Stimulated activated CD8-positive, alpha-beta memory T cell treated with anti-CD3 and anti-CD28 coated beads, Interleukin-15, amount 100 ng/mL, for 24 hours (primary cell): ENCODE data around the gene DNAJA3.

Source experiments
- DNase-seq: peaks from one replicate; pipeline ENCODE4 v3.0.0-alpha.2; 2020; ENCODE audit warnings: low read depth

DNAJA3 gene

DNA sequence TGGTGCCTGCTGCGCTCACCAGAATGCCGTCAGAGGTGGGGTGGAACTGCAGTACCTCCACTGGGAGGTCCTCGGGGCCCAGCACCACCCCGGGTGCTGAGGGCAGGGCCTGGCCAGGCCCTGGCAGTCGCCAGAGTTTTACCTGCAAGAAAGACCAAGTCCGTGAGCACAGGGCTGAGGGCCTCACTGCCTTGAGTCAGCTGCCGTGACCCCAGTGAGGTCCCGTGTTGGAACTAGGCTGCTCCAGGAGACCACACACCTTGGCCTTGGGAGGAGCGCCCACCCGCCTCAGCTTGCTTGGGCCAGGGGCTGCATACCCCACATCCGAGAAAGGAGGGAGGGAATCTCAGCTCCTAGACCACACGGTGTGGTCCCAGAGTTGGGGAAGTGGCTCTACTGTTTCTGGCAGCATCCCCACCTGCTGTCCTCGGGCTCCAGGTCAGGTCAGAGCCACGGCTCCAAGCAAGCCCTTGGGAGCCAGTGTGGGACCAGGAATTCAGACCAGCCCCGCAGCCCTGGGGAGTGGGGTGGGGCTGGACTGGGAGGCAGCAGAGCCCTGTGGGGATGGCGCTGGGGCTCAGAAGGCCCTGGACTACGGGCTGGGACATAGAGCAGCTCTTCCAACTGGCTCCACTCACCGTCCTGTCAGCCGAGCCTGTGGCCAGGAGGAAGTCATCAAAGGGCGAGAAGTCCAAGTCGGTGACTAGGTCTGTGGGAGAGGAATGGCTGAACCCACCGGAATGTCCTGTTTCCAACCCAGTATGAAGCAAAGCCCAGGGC, 17.9 kb upstream of the DNAJA3 start:
- no peak for DNase-seq

GRCh38 chr16:4408323-4408690, 17.4 kb upstream of the DNAJA3 start:
- DNase-seq: no peak

DNA sequence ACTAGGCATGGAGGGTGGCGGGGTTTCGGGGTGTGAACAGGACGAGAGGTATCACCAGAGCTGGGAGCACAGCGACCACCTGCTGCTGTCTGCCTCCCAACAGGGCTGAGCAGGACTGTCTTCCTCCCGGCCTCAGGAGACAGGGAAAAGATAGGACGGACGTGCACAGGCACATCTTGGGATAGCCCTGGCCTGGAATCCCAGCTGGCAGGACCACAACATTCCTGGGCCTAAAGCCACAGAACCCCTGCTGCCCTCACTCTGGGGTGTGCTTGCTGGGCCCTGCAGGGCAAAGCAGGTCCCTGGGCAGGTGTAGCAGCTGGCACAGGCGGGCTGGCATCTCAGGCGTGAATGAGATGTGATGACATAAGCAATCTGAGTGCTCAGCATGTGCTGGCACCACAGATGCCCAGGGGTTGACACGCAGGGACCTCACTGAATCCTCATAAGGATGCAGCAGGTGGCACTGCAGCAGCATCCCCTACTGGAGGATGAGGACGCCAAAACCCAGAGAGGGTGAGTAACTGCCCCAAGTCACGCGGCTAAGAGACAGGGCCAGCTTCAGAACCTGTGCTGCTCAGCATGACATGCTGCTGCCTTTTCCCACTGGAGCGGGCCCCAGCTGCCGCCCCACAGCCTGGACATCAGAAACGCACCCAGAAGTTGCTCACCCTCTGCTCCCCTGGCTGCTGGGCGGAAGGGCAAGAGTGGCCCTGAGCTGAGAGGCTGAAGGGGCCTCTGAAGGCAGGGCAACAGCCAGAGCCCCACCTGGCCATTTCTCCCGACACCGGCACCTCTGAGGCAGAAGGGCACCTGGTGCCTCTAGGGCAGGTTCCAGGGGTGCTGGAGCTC, 16.4 kb upstream of the DNAJA3 start:
- no peak for DNase-seq

DNA sequence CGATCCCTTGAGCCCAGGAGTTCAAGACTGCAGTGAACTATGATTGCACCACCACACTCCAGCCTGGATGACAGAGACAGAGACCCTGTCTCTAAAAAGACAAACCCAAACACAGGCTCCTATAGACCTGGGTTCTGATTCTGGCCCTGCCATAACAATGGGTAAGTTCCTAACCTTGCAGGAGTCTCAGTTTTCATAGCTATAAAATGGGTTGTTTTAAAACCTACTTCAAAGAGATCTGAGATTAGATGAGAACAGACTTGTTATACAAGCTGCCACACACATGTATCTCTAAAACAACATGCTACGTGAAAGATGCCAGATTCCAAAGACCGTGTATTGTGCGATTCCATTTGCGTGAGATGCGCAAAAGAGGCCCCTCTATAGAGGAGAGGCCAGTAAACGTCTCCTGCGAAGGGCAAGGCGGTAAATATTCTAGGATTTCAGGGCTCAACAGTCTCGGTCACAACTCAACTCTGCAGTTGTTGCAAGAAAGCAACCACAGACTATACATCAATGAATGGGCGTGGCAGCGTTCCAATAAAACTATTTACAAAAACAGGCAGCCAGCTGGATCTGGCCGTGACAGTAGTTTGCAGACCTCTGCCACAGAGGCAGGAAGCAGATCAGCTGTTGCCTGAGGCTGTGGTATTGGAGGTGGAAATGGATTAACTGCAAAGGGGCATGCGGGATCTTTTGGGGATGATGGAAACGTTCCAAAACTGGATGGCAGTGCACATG, 15.2 kb upstream of the DNAJA3 start:
- no peak for DNase-seq

DNA sequence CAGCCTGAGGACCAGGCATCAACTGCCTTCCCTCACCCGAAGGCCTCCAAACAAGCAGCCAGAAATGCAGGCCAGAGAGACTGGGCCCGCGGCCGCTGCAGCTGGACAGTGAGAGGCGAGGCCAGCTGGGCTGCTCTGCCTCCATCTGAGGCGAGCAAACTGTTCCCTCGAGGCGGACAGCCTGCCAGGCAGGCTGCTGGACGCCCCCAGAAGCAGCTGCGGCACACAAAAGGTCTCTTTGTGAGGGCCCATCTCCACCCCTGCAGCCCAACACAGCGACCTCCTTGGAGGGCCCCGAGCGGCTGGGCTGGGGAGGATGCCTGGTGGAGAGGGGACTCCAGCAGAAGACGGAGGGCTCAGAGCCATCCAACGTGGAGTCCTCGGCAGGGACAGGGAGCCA, 14.0 kb upstream of the DNAJA3 start:
- DNase-seq: no peak

DNA sequence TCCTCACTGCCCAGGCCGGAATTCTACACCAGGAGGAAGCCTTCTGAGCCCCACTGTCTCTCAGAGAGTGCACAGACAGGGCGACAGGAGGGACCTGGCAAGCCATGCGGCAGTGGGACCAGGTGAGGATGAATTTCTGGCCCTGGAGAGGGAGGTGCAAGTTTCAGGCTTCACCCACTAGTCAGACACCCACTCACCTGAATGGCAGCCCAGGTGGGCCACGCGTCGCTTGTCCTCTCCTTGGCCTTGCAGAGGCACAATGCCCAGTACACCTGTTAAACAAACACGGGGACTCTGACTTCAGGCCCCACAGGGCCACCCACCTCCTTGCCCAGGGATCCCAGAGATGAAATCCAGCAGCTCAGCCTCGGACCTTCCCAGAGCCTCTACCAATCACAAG, 13.5 kb upstream of the DNAJA3 start:
- no peak for DNase-seq

DNA sequence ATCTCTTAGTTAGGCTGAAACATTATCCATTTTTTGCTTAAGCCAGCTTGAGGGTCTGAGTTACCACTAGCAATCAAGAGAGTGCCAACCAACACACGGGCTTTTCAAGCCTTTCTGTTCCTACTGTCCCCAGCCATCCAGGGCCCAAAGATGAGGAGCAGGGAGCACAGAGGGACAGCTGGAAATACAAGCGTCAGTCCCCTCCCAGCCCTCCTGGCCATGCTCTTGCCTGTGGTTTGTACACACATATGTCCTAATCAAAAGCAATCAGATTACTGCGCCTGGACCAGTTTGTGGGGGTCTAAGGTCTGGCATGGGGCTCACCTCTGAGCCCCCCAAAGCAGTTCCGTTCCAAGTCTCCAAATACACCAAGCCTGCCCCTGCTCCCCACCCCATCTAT, 12.8 kb upstream of the DNAJA3 start:
- no peak for DNase-seq

GRCh38 chr16:4414187-4414917, 11.3 kb upstream of the DNAJA3 start:
- DNase-seq: peak; percentile 29

- DNase-seq: peak; percentile 25
Observed at GRCh38 chr16:4415538-4416199, 10.0 kb upstream of the DNAJA3 start.

DNA sequence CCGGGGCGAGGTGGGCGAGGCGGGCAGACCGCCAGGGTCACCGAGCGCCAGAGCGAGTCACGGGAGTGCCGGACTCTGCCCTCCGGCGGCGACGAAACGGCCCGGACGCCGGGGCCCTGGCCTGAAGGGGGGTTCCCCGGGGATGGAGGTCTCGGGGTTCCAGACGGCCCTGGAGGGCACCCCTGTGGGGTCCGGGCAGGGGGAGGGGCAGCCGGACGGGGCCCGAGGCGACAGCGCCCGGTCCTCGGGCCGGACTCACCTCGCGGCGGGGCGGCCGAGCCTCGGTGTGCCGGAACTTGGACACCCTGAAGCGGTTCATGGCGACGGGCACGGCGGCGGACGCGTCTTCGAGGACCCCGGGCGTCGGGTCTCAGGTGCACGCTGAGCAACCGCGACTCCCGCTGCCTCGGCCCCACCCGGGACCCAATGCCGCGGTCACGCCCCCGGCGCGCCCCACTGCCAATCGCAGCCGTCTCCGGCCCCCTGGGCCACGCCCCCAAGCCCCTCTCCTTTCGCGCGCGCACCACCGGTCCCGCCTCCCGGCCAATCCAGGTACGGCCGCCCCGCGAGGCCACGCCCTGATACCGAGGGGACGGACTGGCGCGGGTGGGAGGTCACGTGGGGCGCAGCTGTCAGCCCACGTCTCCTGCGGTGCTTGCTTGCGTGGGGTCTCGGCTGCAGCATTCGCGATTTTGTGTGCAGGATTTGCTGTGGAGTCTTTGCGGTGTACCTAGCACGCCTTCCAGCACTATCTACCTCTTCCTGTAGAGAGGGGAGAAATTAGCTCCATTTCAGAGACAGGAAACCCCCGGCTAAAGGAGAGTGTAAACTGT, 9.3 kb upstream of the DNAJA3 start, which contains the start of gene CORO7:
Gene CORO7 (minus strand): TSS at position 397 of the 833 bp plus-strand sequence. CDS start 78 bp downstream, at position 319.
- DNase-seq: peak; percentile 95

DNA sequence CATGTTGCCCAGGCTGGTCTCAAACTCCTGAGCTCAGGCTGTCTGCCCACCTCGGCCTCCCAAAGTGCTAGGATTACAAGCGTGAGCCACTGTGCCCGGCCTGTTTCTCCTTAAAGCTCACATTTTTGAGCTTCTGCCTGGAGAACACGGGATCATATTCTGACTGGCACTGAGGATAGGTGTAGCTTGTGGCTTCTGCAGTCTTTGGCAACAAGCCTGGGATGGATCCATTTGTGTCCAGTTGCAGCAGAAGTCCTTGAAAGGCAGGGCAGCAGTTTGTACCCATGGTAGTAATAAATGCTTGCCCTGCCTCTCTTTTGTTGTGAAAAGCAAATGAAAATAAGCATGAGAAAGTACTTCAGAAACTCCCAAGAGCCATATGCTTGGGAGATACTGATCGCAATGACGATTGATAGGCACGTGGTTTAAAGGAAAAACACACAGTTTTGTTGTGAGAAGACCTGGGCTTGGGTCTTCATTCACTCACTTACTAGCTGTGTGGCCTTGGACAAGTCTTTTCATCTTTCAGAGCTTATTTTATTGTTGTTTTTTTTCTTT, 6.2 kb upstream of the DNAJA3 start:
- DNase-seq: no peak

DNA sequence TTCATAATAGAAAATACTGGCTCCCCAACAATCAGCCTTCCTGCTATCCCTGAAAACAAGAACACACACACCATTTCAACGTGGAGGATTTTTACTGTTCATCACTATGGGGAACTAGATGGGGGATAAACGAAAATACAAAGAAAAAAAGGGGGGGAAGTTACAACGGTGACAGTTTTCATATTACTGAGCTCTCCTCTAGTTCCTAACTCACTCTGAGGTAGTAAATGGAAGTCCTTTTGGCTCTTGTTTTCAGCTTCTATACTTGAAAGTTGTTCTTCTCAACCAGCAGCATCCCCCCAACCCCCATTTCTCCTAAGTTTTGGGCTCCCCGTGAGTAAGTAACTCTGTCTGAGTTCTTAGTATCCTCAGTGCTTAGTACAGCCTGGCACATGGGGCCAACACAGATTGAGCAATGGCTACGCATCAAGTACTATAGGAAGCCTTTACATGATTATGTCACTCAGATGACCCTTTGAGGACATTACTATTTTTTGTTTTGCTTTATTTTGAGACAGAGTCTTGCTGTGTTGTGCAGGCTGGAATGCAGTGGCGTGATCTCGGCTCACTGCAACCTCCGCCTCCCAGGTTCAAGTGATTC, 5.1 kb upstream of the DNAJA3 start:
- no peak for DNase-seq

- DNase-seq: no peak
Observed at GRCh38 chr16:4426021-4426684, 485 bp downstream of the DNAJA3 start.

DNA sequence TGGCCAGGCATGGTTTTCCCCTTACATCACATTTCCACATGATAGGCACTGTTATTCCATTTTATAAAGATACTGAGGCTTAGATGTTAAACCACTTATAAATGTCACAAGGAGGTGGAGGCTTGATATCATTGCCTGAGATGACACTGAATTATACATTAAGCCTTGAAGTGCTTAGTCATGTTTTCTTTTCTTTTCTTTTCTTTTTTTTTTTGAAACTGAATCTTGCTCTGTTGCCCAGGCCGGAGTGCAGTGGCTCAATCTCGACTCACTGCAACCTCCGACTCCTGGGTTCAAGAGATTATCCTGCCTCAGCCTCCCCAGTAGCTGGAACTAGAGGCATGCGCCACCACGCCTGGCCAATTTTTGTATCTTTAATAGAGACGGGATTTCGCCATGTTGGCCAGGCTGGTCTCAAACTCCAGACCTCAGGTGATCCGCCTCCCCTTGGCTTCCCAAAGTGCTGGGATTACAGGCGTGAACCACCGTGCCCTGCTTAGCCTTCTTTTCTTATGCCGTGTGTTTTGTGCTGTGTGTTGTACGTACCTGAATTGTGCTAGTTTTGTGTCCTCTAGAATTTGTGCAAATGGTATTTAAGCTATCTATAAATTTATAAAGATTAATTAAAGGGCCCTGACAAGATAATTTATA, 1.2 kb downstream of the DNAJA3 start:
- DNase-seq: no peak

- no peak for DNase-seq
Observed at GRCh38 chr16:4428500-4428899, 2.8 kb downstream of the DNAJA3 start.

DNA sequence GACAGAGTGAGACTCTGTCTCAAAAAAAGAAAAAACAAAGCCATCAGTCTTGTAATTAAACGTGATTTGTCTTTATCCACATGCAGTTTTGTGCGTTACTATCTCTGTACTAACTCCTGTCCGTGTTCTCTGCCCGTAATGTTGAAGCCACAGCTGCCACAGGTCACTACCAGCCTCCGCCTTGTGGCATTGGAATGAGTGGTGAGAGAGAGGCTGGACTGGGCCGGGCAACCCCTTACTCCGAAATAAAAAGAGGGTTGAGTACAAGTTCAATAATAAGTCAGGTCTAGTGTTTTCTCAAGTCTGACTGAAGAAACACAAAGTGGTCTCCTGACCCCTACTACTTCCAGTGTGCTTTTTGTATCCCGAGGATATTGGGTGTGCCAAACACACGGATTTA, 5.4 kb downstream of the DNAJA3 start:
- DNase-seq: no peak

DNA sequence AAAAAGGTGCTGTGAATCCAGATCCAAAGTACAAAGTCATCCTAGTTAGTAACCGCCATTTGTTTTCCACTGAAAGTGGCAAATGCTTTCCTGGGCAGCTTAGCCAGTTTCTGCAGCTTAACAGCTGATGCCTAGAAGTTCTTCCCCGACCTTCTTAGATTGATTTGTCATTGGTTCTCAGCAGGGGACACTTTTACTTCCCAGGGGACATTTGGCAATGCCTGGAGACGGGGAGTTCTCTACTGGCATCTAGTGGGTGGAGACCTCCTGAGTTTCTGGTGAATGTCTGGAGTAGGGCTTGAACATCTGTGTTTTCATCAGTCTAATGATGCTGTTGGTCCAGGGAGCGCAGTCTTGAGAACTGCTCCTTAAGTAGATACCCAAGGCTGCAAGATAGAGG, 7.6 kb downstream of the DNAJA3 start:
- DNase-seq: no peak

- DNase-seq: no peak
Observed at GRCh38 chr16:4433914-4434787, 8.5 kb downstream of the DNAJA3 start.
